OCI-LY1 (cell line): ENCODE data around the gene RPN2.

Experiments
- H2AFZ ChIP-seq: fragments of 200-600 bp; sonication (generic), shearing (Covaris generic); 2 replicates; pipeline ENCODE4 v1.6.0; 2014; ENCODE audit warnings: antibody characterized with exemption, mild to moderate bottlenecking, low read length
- H3F3A ChIP-seq: fragments of 200-600 bp; sonication (generic), shearing (Covaris generic); 2 replicates; pipeline ENCODE4 v1.6.0; 2014; ENCODE audit warnings: mild to moderate bottlenecking, antibody characterized with exemption, low read length, moderate library complexity; ENCODE audit not compliant: insufficient read depth
- H3K27ac ChIP-seq: fragments of 200-600 bp; sonication (generic); 2 replicates; pipeline ENCODE4 v1.5.1; 2014; ENCODE audit warnings: low read length, mixed run types, mild to moderate bottlenecking, low read depth; ENCODE audit not compliant: poor library complexity, severe bottlenecking
- H3K27me3 ChIP-seq: fragments of 200-600 bp; sonication (generic); 2 replicates; pipeline ENCODE4 v1.6.0; 2014; ENCODE audit warnings: antibody characterized with exemption, mild to moderate bottlenecking, low read length, moderate library complexity; ENCODE audit not compliant: insufficient read depth
- H3K36me3 ChIP-seq: fragments of 200-600 bp; sonication (generic); 2 replicates; pipeline ENCODE4 v1.6.1; 2014; ENCODE audit warnings: mild to moderate bottlenecking, antibody characterized with exemption, low read length, moderate library complexity, mixed read lengths; ENCODE audit not compliant: insufficient read depth
- H3K4me1 ChIP-seq: fragments of 200-600 bp; sonication (generic); 2 replicates; pipeline ENCODE4 v1.5.1; 2014; ENCODE audit warnings: mild to moderate bottlenecking, low read length, moderate library complexity; ENCODE audit not compliant: insufficient read depth, severe bottlenecking
- H3K4me2 ChIP-seq: fragments of 200-600 bp; sonication (generic), shearing (Covaris generic); 2 replicates; pipeline ENCODE4 v1.6.1; 2014; ENCODE audit warnings: low read length
- H3K4me3 ChIP-seq: fragments of 200-600 bp; sonication (generic); 2 replicates; pipeline ENCODE4 v1.5.1; 2014; ENCODE audit warnings: low read length, low read depth, mild to moderate bottlenecking, mixed read lengths; ENCODE audit not compliant: poor library complexity, severe bottlenecking
- H3K79me2 ChIP-seq: fragments of 200-600 bp; shearing (Covaris generic); 2 replicates; pipeline ENCODE4 v1.6.1; 2016; ENCODE audit warnings: mixed run types, low read length, mixed read lengths; ENCODE audit not compliant: insufficient read depth
- H3K9ac ChIP-seq: fragments of 200-600 bp; sonication (generic), shearing (Covaris generic); 2 replicates; pipeline ENCODE4 v1.6.1; 2014; ENCODE audit warnings: mild to moderate bottlenecking, low read length, mixed read lengths
- H3K9me2 ChIP-seq: fragments of 200-600 bp; sonication (generic), shearing (Covaris generic); 2 replicates; pipeline ENCODE4 v1.6.1; 2014; ENCODE audit warnings: low read depth, mild to moderate bottlenecking, low read length, mixed read lengths
- H3K9me3 ChIP-seq: fragments of 200-600 bp; shearing (Covaris generic); 2 replicates; pipeline ENCODE4 v1.6.1; 2014; ENCODE audit warnings: low read length, mixed read lengths
- H4K20me1 ChIP-seq: fragments of 200-600 bp; sonication (generic), shearing (Covaris generic); 2 replicates; pipeline ENCODE4 v1.6.0; 2016; ENCODE audit warnings: mild to moderate bottlenecking, low read length; ENCODE audit not compliant: insufficient read depth
- EZH2 ChIP-seq: fragments of 200-600 bp; sonication (generic), shearing (Covaris generic); IDR thresholded peaks from 2 replicates; pipeline ENCODE4 v1.8.0; 2017; ENCODE audit warnings: borderline replicate concordance, mixed run types, mild to moderate bottlenecking, antibody characterized with exemption, low read length, moderate library complexity, mixed read lengths
- TF ChIP-seq, protein P1 (sequence below): fragments of 200-600 bp; sonication (generic), shearing (Covaris generic); IDR thresholded peaks from 2 replicates; pipeline ENCODE4 v1.5.1; 2017; ENCODE audit warnings: mild to moderate bottlenecking, antibody characterized with exemption, low read length, moderate library complexity, mixed read lengths

The RPN2 gene

DNA sequence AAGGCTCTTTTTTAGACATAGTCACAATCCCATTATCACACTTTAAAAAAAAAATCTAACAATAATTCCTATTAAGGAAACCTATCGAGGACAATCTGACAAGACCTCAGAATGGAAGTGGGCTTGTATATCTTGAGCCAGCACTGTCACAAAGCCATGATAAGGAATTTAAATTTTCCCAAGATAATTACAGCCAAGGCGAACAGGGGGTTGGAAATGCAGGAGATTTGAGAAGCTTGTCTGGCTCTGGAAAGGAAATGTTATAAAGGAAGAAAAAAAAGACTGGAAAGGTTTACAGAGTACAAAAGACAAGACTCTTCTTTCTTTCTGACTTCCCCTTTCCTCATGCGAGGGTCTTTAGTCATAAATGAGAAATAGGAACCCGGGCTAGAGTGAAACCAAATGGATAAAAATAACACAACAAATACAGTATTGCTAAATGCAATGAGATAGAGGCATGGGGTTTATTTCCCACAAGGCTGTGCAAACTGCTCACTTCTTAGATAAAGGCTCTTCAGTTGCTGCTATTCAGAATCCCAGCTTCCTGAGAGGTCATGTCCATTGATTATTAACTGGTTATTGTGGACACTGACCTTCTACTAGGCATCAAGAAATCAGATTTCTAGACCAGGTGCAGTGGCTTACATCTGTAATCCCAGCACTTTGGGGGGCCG lies 95.9 kb downstream of the RPN2 start:
- TF ChIP-seq, protein P1, sequence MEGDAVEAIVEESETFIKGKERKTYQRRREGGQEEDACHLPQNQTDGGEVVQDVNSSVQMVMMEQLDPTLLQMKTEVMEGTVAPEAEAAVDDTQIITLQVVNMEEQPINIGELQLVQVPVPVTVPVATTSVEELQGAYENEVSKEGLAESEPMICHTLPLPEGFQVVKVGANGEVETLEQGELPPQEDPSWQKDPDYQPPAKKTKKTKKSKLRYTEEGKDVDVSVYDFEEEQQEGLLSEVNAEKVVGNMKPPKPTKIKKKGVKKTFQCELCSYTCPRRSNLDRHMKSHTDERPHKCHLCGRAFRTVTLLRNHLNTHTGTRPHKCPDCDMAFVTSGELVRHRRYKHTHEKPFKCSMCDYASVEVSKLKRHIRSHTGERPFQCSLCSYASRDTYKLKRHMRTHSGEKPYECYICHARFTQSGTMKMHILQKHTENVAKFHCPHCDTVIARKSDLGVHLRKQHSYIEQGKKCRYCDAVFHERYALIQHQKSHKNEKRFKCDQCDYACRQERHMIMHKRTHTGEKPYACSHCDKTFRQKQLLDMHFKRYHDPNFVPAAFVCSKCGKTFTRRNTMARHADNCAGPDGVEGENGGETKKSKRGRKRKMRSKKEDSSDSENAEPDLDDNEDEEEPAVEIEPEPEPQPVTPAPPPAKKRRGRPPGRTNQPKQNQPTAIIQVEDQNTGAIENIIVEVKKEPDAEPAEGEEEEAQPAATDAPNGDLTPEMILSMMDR: no peak
- Histone ChIP-seq H3K9ac (no peak overlapping the region), H3K27ac (no peak overlapping the region), H3F3A (no peaks in the 10 kb centered on the region), H4K20me1 (no peaks in the 10 kb centered on the region), H2AFZ (no peak overlapping the region), H3K9me3 (no peaks in the 10 kb centered on the region), H3K36me3 (no peaks in the 10 kb centered on the region), H3K79me2 (no peaks in the 10 kb centered on the region), H3K4me3 (no peak overlapping the region), H3K4me2 (no peak overlapping the region), H3K27me3 (no peaks in the 10 kb centered on the region), H3K9me2 (no peaks in the 10 kb centered on the region), H3K4me1 (no peaks in the 10 kb centered on the region)

DNA sequence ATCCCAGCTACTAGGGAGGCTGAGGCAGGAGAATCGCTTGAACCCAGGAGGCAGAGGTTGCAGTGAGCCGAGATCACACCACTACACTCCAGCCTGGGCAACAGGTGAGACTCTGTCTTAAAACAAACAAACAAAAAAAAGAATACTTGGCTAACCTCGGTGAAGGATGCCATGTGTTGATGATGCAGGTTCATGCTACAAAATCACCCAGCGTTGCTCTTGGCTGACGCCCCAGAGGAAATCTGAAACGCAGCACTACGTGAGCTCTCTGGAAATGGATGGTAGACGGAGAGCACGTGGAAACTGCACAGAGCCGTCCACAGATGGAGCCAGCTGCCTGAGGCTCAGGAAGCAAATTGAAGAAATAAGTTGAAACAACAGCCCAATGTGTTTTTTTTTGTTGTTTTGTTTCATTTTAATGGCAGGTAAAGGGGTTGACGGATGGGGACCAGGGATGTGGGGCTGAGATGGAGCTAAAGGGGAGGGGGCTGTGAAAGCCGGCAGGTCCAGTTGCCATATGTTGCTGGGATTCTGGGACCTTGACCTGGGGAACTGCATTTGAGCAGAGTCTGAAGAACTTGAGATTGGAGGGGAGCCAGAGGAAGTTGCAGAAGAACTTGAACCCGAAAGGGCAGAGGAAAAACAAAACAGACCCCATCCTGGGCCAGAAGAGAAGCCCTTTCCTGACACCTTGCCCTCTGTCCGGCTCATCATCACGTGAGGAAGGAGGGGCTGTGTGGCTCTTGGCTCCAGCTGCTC lies 97.5 kb downstream of the RPN2 start:
- TF ChIP-seq, protein P1: peak; percentile 33; the same call in 1 of the 2 replicates
- TF ChIP-seq EZH2: no peak
- no peaks in the 10 kb centered on the region for H3K4me1 ChIP-seq
- no peak overlapping the region for H3K4me3 ChIP-seq
- no peaks in the 10 kb centered on the region for H3K36me3 ChIP-seq
- H3K9ac ChIP-seq: no peak overlapping the region
- no peaks in the 10 kb centered on the region for H3K9me3 ChIP-seq
- no peaks in the 10 kb centered on the region for H3F3A ChIP-seq
- no peaks in the 10 kb centered on the region for H3K27me3 ChIP-seq
- no peak overlapping the region for H3K4me2 ChIP-seq
- H2AFZ ChIP-seq: no peak overlapping the region
- H3K27ac ChIP-seq: no peak overlapping the region
- H3K79me2 ChIP-seq: no peaks in the 10 kb centered on the region
- H3K9me2 ChIP-seq: no peaks in the 10 kb centered on the region
- H4K20me1 ChIP-seq: no peaks in the 10 kb centered on the region

DNA sequence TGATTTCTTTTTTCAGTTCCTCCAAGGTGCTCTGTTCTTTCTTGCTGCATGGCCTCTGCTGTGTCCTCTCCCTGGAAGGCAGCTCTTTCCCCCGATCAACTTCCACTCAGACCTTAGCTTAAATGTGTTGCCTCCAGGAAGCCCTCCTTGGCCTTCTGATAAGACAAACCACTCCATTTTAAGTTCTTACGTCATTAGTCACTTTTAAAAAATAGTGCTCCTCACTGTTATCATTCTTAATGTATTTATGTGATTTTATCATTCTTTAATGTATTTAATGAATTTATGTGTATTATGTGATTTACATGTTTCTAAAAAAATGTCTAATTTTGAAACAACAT lies 98.1 kb downstream of the RPN2 start:
- H3K27ac ChIP-seq: no peak overlapping the region
- no peak for TF ChIP-seq EZH2
- TF ChIP-seq, protein P1: no peak

More for the DNA sequence above, 98.1 kb downstream of the RPN2 start:
- no peaks in the 10 kb centered on the region for H3K27me3 ChIP-seq
- H3K4me3 ChIP-seq: no peak overlapping the region
- H4K20me1 ChIP-seq: no peaks in the 10 kb centered on the region
- no peaks in the 10 kb centered on the region for H3K79me2 ChIP-seq
- H3K9ac ChIP-seq: no peak overlapping the region
- no peak overlapping the region for H3K4me2 ChIP-seq
- no peak overlapping the region for H2AFZ ChIP-seq
- no peaks in the 10 kb centered on the region for H3K4me1 ChIP-seq
- no peaks in the 10 kb centered on the region for H3K36me3 ChIP-seq
- H3K9me3 ChIP-seq: no peaks in the 10 kb centered on the region
- H3F3A ChIP-seq: no peaks in the 10 kb centered on the region
- no peaks in the 10 kb centered on the region for H3K9me2 ChIP-seq
